ENCODE data around the gene FAM114A1.

- TF ChIP-seq POLR2A (IDR thresholded peaks at IDR 0.05; ENCODE audit: extremely low read depth, insufficient read length) (no peak), CTCF (IDR thresholded peaks at IDR 0.05; ENCODE audit: low read depth, low read length) (no peak)
Observed at GRCh38 chr4:38979511-38980230, 112.1 kb downstream of the FAM114A1 start.
